Measurements from ENCODE around the gene TMEM151B. TPM values are rescaled to one million over a fixed set of nuclear protein-coding genes. Genes with fewer than 3 reads are reported as not detected.
A peak's percentile ranks its signal among the peaks of the same experiment; 100 is the strongest.

The TMEM151B gene
- total and polyA plus RNA-seq, 11 donors = 0.21 to 5.3 (median 0.45) TPM; not detected in 4

DNA sequence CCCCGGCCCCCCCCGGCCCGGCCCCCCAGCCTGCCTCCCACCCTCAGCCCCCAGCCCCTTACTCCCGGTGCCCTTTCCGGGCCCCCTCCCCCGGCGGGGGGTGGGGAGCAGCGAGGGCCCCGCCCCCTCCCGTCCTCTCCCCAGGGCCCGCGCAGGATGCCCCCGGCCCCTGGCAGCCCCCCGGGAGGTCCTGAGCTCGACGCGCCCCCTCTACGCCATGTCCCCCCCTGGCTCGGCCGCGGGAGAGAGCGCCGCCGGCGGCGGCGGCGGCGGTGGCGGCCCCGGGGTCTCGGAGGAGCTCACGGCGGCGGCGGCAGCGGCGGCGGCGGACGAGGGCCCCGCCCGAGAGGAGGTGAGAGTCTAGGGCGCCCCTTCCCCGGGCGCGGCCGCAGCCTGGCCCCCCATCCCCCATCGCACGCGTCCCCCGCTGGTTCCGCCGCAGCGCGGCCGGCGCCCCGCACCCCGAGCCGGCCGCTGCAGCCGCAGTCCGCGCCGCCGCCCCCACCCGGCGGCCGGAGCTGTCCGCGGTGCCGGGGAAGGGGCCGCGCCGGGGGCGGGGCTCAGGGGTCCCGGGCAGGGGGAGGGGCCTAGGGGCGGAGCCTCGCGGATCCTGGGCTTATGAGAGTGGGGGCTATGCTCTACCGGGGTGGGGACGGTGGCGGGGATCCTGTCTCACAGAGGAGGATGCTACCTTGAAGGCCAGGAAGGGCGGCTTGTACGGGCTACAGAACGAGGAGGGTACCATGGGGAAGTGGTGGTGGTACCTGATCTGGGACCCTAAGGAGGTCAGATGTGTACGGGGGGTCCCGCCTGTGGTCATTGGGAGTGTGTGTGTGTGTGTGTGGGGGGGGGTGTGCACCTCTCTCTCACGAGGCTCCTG is 516 bp downstream of the TMEM151B start:
- Histone ChIP-seq H3K4me3 (peak overlapping the region in 9 of 12 donors; percentile 34 to 60 (median 38)), H3K27ac (no peak overlapping the region), H3K36me3 (no peaks in the 10 kb centered on the region), H3K4me1 (peaks cover 0 to 18% (median 2%) of the 10 kb centered on the region in 12 donors), H3K27me3 (peaks cover 12 to 69% (median 38%) of the 10 kb centered on the region in 9 donors), H3K9me3 (no peaks in the 10 kb centered on the region)
- 2 to 12% (median 2%) methylated on average over 9 to 90 of the region's 90 CpGs for WGBS, 4 donors
- DNase-seq (peak in 1 of 5 donors; percentile 60), ATAC-seq (no peak)
- intact Hi-C loops (cut with DNase I) = no loop called here
- TF ChIP-seq POLR2A (IDR thresholded peaks at IDR 0.05) = no peak
- TF ChIP-seq, protein P1, sequence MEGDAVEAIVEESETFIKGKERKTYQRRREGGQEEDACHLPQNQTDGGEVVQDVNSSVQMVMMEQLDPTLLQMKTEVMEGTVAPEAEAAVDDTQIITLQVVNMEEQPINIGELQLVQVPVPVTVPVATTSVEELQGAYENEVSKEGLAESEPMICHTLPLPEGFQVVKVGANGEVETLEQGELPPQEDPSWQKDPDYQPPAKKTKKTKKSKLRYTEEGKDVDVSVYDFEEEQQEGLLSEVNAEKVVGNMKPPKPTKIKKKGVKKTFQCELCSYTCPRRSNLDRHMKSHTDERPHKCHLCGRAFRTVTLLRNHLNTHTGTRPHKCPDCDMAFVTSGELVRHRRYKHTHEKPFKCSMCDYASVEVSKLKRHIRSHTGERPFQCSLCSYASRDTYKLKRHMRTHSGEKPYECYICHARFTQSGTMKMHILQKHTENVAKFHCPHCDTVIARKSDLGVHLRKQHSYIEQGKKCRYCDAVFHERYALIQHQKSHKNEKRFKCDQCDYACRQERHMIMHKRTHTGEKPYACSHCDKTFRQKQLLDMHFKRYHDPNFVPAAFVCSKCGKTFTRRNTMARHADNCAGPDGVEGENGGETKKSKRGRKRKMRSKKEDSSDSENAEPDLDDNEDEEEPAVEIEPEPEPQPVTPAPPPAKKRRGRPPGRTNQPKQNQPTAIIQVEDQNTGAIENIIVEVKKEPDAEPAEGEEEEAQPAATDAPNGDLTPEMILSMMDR (IDR thresholded peaks at IDR 0.05) = no peak

- WGBS, 4 donors = 74 to 88% (median 82%) methylated on average over 6 of the region's 6 CpGs
- no peak overlapping the region for H3K4me3 ChIP-seq
These were observed 1.1 kb downstream of the TMEM151B start for GRCh38 chr6:44271406-44271723.

GRCh38 chr6:44271914-44272313 is 1.7 kb downstream of the TMEM151B start:
- H3K27ac ChIP-seq = no peak overlapping the region
- TF ChIP-seq POLR2A (IDR thresholded peaks at IDR 0.05) = no peak
- TF ChIP-seq, protein P1 (IDR thresholded peaks at IDR 0.05) = no peak
- intact Hi-C loops (cut with DNase I) = no loop called here
- peaks cover 15 to 81% (median 45%) of the 10 kb centered on the region in 9 donors for H3K27me3 ChIP-seq
- no peak for DNase-seq
- no peaks in the 10 kb centered on the region for H3K36me3 ChIP-seq
- no peak overlapping the region for H3K4me3 ChIP-seq
- 41 to 77% (median 52%) methylated on average over 3 of the region's 3 CpGs for WGBS, 4 donors
- peaks cover 0 to 25% (median 5%) of the 10 kb centered on the region in 12 donors for H3K4me1 ChIP-seq
- ATAC-seq = no peak
- no peaks in the 10 kb centered on the region for H3K9me3 ChIP-seq

More at GRCh38 chr6:44271406-44271723, 1.1 kb downstream of the TMEM151B start:
- Histone ChIP-seq H3K27ac (no peak overlapping the region), H3K9me3 (no peaks in the 10 kb centered on the region), H3K27me3 (peaks cover 15 to 75% (median 44%) of the 10 kb centered on the region in 9 donors), H3K4me1 (peaks cover 0 to 24% (median 5%) of the 10 kb centered on the region in 12 donors), H3K36me3 (no peaks in the 10 kb centered on the region)
- TF ChIP-seq POLR2A (IDR thresholded peaks at IDR 0.05) = no peak
- TF ChIP-seq, protein P1 (IDR thresholded peaks at IDR 0.05) = no peak
- no peak for DNase-seq
- no peak for ATAC-seq
- intact Hi-C loops (cut with DNase I) = no loop called here

DNA sequence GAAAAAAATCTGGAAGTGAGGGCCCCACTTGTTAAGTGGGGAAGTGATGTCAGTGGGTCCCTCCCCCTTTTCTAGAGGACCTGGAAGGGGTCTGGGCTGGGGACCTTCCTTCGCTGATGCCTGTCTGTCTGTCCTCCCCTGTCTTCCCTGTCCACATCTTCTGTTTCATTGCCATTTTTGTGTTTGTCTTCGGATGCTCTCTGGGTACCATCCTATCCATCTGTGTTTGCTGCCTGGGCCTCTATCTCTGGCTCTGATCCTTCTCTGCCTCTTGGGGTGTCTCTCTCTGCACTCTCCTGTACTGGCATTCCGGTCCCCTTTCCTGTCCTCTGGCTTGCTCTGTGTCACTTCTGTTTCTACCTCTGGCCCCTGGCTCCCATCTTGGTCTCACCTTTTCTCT is 2.3 kb downstream of the TMEM151B start:
- Histone ChIP-seq H3K4me3 (no peak overlapping the region), H3K36me3 (no peaks in the 10 kb centered on the region), H3K9me3 (no peaks in the 10 kb centered on the region), H3K4me1 (peaks cover 0 to 25% (median 5%) of the 10 kb centered on the region in 12 donors), H3K27ac (no peak overlapping the region), H3K27me3 (peaks cover 15 to 87% (median 45%) of the 10 kb centered on the region in 9 donors)
- DNase-seq (no peak), ATAC-seq (no peak)
- TF ChIP-seq, protein P1 (IDR thresholded peaks at IDR 0.05) = no peak
- no peak for TF ChIP-seq POLR2A (IDR thresholded peaks at IDR 0.05)
- intact Hi-C loops (cut with DNase I) = no loop called here
- WGBS, 4 donors = 73 to 87% (median 84%) methylated on average over 3 of the region's 3 CpGs
